PC-3 (cell line): ENCODE data around the gene MTHFD1L.
"Not testable (repeated sequence)": the region's sequence is repeated elsewhere in the genome, so short reads cannot be mapped to it uniquely, and the experiment has no call there.

Experiments used
- CTCF ChIP-seq: fragments of 300-600 bp; sonication (generic); conservative IDR thresholded peaks from 2 replicates; pipeline ENCODE4 v1.5.1; 2017; ENCODE audit warnings: antibody characterized with exemption, low read depth, mild to moderate bottlenecking, low read length
- EZH2phosphoT487 ChIP-seq: fragments of 300-600 bp; sonication (generic); IDR thresholded peaks from 2 replicates; pipeline ENCODE4 v1.6.1; 2018; ENCODE audit warnings: mild to moderate bottlenecking, antibody characterized with exemption, low read length, borderline replicate concordance

- not testable (repeated sequence) for TF ChIP-seq CTCF, EZH2phosphoT487
These were observed 37.4 kb upstream of the MTHFD1L start for GRCh38 chr6:150828107-150828506.
